Smooth muscle cell (in vitro differentiated cells): ENCODE data around the gene SLC4A1AP. TPM values are rescaled to one million over a fixed set of nuclear protein-coding genes. Genes with fewer than 3 reads are reported as not detected.
"Not testable (repeated sequence)": the region's sequence is repeated elsewhere in the genome, so short reads cannot be mapped to it uniquely, and the experiment has no call there.

Experiments
- DNase-seq: peaks from one replicate; lab custom pipeline; 2025; ENCODE audit not compliant: unreplicated experiment; lab: John Stamatoyannopoulos, UW
- H2AFZ ChIP-seq: fragments of 200-600 bp; sonication (generic); 2 replicates; pipeline ENCODE4 v1.6.0; 2016; ENCODE audit warnings: antibody characterized with exemption, low read depth, mild to moderate bottlenecking
- H3F3A ChIP-seq: fragments of 200-600 bp; sonication (generic); 2 replicates; pipeline ENCODE4 v1.6.0; 2017; ENCODE audit warnings: antibody characterized with exemption, low read depth
- H3K27ac ChIP-seq: fragments of 200-600 bp; sonication (generic); 2 replicates; pipeline ENCODE4 v1.5.1; 2016; ENCODE audit warnings: low read depth, mild to moderate bottlenecking
- H3K27me3 ChIP-seq: fragments of 200-600 bp; sonication (generic); 2 replicates; pipeline ENCODE4 v1.6.1; 2016; ENCODE audit warnings: low read depth, mild to moderate bottlenecking
- H3K36me3 ChIP-seq: fragments of 200-600 bp; sonication (generic); 2 replicates; pipeline ENCODE4 v1.5.1; 2016; ENCODE audit warnings: low read depth
- H3K4me1 ChIP-seq: fragments of 200-600 bp; sonication (generic); 2 replicates; pipeline ENCODE4 v1.5.1; 2016; ENCODE audit warnings: low read depth
- H3K4me2 ChIP-seq: fragments of 200-600 bp; sonication (generic); 2 replicates; pipeline ENCODE4 v1.6.0; 2016; ENCODE audit warnings: mild to moderate bottlenecking
- H3K4me3 ChIP-seq: fragments of 200-600 bp; sonication (generic); 2 replicates; pipeline ENCODE4 v1.5.1; 2016; ENCODE audit warnings: mild to moderate bottlenecking
- H3K79me2 ChIP-seq: fragments of 200-600 bp; sonication (generic); 2 replicates; pipeline ENCODE4 v1.6.0; 2016; ENCODE audit warnings: low read depth, mild to moderate bottlenecking
- H3K9ac ChIP-seq: fragments of 200-600 bp; sonication (generic); 2 replicates; pipeline ENCODE4 v1.6.0; 2016; ENCODE audit warnings: low read depth
- H3K9me3 ChIP-seq: fragments of 200-600 bp; sonication (generic); replicated peaks from 2 replicates; pipeline ENCODE4 v1.5.1; 2016; ENCODE audit warnings: low read depth
- H4K20me1 ChIP-seq: fragments of 200-600 bp; sonication (generic); 2 replicates; pipeline ENCODE4 v1.6.0; 2016; ENCODE audit warnings: low read depth
- CTCF ChIP-seq: fragments of 200-600 bp; sonication (generic); IDR thresholded peaks from 2 replicates; pipeline ENCODE4 v1.5.1; 2017; ENCODE audit warnings: borderline replicate concordance, mild to moderate bottlenecking, antibody characterized with exemption; ENCODE audit not compliant: insufficient read depth, poor library complexity, severe bottlenecking
- WGBS: methylation state at CpG from one replicate; pipeline ENCODE4 v1.1.7; 2016; ENCODE audit warnings: low lambda C conversion rate; 5-methylcytosine and 5-hydroxymethylcytosine counted together
- polyA plus RNA-seq: library from polyadenylated mRNA; unstranded; fragments of >200 nt; fragmentation: Nextera tagmentation; extraction: Ambion mirVana; gene quantifications from 2 replicates; pipeline ENCODE4 v1.2.1, GENCODE V29; 2016
- total RNA-seq: library from RNA; depleted of rRNA; stranded (reverse); fragments of >200 nt; gene quantifications from 2 replicates; pipeline ENCODE4 v1.2.3, GENCODE V29; 2014

Gene SLC4A1AP
- total and polyA plus RNA-seq, 2 experiments from 2014 or later: 26.2 to 27.5 TPM

GRCh38 chr2:27621524-27621923 lies 42.2 kb upstream of the SLC4A1AP start:
- Histone ChIP-seq H3K79me2 (no peaks in the 10 kb centered on the region), H3K4me3 (no peak overlapping the region), H3K9me3 (no peaks in the 10 kb centered on the region), H3K4me1 (no peaks in the 10 kb centered on the region), H3K27me3 (no peaks in the 10 kb centered on the region), H3K27ac (no peak overlapping the region), H2AFZ (no peak overlapping the region), H3K9ac (no peak overlapping the region), H4K20me1 (no peaks in the 10 kb centered on the region), H3K4me2 (no peak overlapping the region), H3K36me3 (peaks cover 18% of the 10 kb centered on the region), H3F3A (peaks cover 9% of the 10 kb centered on the region)
- 84% methylated on average over 1 of the region's 1 CpG for WGBS
- no peak for TF ChIP-seq CTCF
- DNase-seq: no peak

DNA sequence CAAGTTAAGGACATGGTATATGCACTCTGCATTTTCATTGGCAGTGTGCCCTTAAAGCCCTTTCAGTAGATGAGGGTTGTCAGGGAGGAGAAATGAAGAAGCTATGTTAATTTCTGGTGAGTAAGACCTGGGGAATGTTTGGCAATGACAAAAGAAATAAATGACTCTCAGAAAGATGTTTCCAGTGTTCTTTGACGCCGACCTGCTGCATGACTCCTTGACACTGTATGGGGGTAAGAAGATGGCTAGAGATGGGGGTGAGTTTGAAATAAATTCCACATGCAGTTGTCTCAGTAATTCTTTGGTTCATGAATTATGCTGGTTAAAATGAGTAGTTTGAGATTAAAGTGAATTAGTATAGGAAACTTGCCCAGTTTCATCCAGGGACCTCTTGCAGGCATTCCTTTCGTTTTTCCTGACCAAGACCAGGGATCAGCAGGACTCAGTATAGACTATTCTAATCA lies 40.7 kb upstream of the SLC4A1AP start:
- no peak for TF ChIP-seq CTCF

DNA sequence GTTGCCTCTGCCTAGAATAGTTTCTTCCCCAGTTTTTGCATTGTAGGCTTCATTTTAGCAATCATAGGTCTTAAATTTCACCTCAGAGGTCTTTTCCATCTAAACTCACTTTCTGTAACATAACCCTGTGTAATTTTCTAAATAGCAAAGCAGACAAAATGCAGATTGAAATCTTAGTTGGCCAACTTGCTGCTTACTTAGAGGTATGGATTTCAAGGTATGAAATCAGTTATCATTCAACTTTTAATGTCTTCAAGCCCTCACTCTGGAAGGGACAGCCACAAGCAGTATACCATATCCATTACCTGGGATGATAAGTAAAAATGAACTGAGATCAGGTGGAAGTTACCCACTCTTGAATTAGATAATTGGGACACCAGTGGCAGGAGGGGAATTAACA lies 38.7 kb upstream of the SLC4A1AP start:
- Histone ChIP-seq H3K27me3 (no peaks in the 10 kb centered on the region), H3K9ac (no peak overlapping the region), H3K4me1 (peaks cover 7% of the 10 kb centered on the region), H3K79me2 (peaks cover 7% of the 10 kb centered on the region), H3K4me3 (no peak overlapping the region), H3K27ac (no peak overlapping the region), H2AFZ (no peak overlapping the region), H3K4me2 (no peak overlapping the region), H3K36me3 (peaks cover 3% of the 10 kb centered on the region), H3F3A (peaks cover 22% of the 10 kb centered on the region), H3K9me3 (no peaks in the 10 kb centered on the region), H4K20me1 (no peaks in the 10 kb centered on the region)
- DNase-seq: no peak
- no peak for TF ChIP-seq CTCF

More for the DNA sequence above, 40.7 kb upstream of the SLC4A1AP start:
- no peak overlapping the region for H3K4me2 ChIP-seq
- no peak overlapping the region for H2AFZ ChIP-seq
- no peaks in the 10 kb centered on the region for H4K20me1 ChIP-seq
- peaks cover 22% of the 10 kb centered on the region for H3F3A ChIP-seq
- no peaks in the 10 kb centered on the region for H3K9me3 ChIP-seq
- peaks cover 7% of the 10 kb centered on the region for H3K36me3 ChIP-seq
- H3K27ac ChIP-seq: peak overlapping the region; percentile 15
- H3K27me3 ChIP-seq: no peaks in the 10 kb centered on the region
- H3K4me1 ChIP-seq: peaks cover 7% of the 10 kb centered on the region
- 73% methylated on average over 3 of the region's 3 CpGs for WGBS
- no peak overlapping the region for H3K4me3 ChIP-seq
- no peak overlapping the region for H3K9ac ChIP-seq
- DNase-seq: no peak
- H3K79me2 ChIP-seq: no peaks in the 10 kb centered on the region

- not testable (repeated sequence) for H3K79me2 ChIP-seq, H3K4me3 ChIP-seq, H3K36me3 ChIP-seq, H3K4me1 ChIP-seq, H3K27me3 ChIP-seq, H4K20me1 ChIP-seq, H2AFZ ChIP-seq, DNase-seq, H3K9ac ChIP-seq, H3K9me3 ChIP-seq
- WGBS: 84% methylated on average over 1 of the region's 1 CpG
- Histone ChIP-seq H3K27ac (peak overlapping the region; percentile 95), H3F3A (peaks cover 22% of the 10 kb centered on the region), H3K4me2 (peak overlapping the region; percentile 87)
Measured at GRCh38 chr2:27626323-27626722, 37.4 kb upstream of the SLC4A1AP start.

GRCh38 chr2:27626921-27627320 lies 36.8 kb upstream of the SLC4A1AP start:
- H3K79me2 ChIP-seq, DNase-seq, H3K4me1 ChIP-seq, H3K36me3 ChIP-seq, H3K4me3 ChIP-seq, H3K27me3 ChIP-seq, H4K20me1 ChIP-seq, H2AFZ ChIP-seq, H3K9me3 ChIP-seq: not testable (repeated sequence)
- H3K27ac ChIP-seq: peak overlapping the region; percentile 95
- H3K4me2 ChIP-seq: peak overlapping the region; percentile 87
- H3K9ac ChIP-seq: peak overlapping the region; percentile 87
- WGBS: 21% methylated on average over 3 of the region's 3 CpGs
- peaks cover 22% of the 10 kb centered on the region for H3F3A ChIP-seq
